ENCODE data around the gene SPEF1. TPM values are rescaled to one million over a fixed set of nuclear protein-coding genes. Genes with fewer than 3 reads are reported as not detected.

SPEF1 gene
- total RNA-seq, 1 experiment from 2014 or later = 0.24 TPM

DNA sequence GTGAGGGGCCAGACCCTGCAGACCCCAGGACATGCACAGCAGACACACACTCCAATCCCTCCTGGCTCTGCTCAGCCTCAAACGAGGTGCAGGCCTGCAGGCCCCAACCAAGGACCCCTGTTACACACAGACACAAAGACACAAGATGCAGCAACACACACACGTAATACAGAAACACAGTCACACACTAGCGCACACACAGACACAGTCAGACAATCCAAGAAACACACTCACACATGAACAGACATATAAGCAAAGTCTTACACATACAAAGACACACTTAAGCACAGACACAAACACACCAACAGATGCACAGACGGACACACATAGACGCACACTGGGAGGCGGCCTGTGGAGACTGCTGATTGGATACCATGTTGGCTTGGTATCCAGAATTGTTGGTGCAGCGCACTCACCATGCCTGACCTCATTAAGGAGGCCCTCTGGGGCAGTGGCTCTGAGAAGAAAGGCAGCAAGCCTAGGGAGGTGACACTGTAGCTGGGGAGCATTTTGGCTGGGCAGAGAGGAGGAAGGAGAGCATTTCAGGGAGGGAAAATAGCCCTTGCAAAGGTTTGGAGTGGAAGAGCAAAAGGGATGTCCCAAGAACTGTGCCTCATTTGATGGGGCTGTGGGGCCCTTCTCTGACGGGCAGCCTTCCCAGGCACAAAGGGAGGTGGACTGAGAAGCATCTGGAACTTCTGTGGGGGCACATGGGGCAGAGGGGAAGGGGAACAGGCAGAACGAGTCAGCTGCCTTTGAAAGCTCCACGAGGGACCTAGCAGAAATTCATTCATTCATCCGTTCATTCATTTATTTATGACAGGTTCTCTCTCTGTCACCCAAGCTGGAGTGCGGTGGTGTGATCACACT, 50.2 kb downstream of the SPEF1 start:
- peaks cover 68% of the 10 kb centered on the region for H3K27me3 Mint-ChIP-seq (ENCODE audit: low read depth)
- H4K20me1 ChIP-seq (ENCODE audit: control insufficient read depth, insufficient read depth, insufficient read length) = no peaks in the 10 kb centered on the region
- H2BK20ac ChIP-seq (ENCODE audit: low read depth, low read length, poor library complexity, severe bottlenecking) = no peak overlapping the region
- no peak overlapping the region for H3K4me3 Mint-ChIP-seq
- no peak overlapping the region for H4K8ac ChIP-seq (replicated peaks; ENCODE audit: insufficient read length, low read depth, low read length)
- DNase-seq = peak; percentile 20
- H3K56ac ChIP-seq (ENCODE audit: insufficient read length, low read depth, low read length) = no peak overlapping the region
- peaks cover 5 to 26% of the 10 kb centered on the region in 2 experiments for H3K4me1 Mint-ChIP-seq
- no peak overlapping the region for H3T11ph ChIP-seq (ENCODE audit: low read length)
- no peak overlapping the region for H3K27ac ChIP-seq (ENCODE audit: insufficient read length, low read depth, low read length)
- H3K18ac ChIP-seq (ENCODE audit: insufficient read length, low read depth, low read length) = no peak overlapping the region
- no peak overlapping the region for H2BK12ac ChIP-seq (ENCODE audit: insufficient read length, low read depth, low read length)
- no peak overlapping the region for H4K5ac ChIP-seq (ENCODE audit: insufficient read length, low read depth, low read length)
- H2BK5ac ChIP-seq (ENCODE audit: insufficient read length, low read length) = no peak overlapping the region
- TF ChIP-seq, protein P1, sequence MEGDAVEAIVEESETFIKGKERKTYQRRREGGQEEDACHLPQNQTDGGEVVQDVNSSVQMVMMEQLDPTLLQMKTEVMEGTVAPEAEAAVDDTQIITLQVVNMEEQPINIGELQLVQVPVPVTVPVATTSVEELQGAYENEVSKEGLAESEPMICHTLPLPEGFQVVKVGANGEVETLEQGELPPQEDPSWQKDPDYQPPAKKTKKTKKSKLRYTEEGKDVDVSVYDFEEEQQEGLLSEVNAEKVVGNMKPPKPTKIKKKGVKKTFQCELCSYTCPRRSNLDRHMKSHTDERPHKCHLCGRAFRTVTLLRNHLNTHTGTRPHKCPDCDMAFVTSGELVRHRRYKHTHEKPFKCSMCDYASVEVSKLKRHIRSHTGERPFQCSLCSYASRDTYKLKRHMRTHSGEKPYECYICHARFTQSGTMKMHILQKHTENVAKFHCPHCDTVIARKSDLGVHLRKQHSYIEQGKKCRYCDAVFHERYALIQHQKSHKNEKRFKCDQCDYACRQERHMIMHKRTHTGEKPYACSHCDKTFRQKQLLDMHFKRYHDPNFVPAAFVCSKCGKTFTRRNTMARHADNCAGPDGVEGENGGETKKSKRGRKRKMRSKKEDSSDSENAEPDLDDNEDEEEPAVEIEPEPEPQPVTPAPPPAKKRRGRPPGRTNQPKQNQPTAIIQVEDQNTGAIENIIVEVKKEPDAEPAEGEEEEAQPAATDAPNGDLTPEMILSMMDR (conservative IDR thresholded peaks at IDR 0.05) = no peak
- H3K79me1 ChIP-seq (ENCODE audit: insufficient read depth, low read depth, low read length, poor library complexity, severe bottlenecking) = no peaks in the 10 kb centered on the region
- no peak overlapping the region for H2BK15ac ChIP-seq (ENCODE audit: low read depth, low read length)
- no peaks in the 10 kb centered on the region for H3K79me2 ChIP-seq (ENCODE audit: insufficient read depth, low read length)
- H3K14ac ChIP-seq (ENCODE audit: insufficient read depth, low read length) = no peak overlapping the region
- no peak overlapping the region for H3K4me2 ChIP-seq (ENCODE audit: insufficient read depth, insufficient read length, low read length)
- H3K9ac ChIP-seq (ENCODE audit: extremely low read depth, insufficient read length, low read length) = no peak overlapping the region
- H3K23me2 ChIP-seq (ENCODE audit: insufficient read length, low read depth, low read length, poor library complexity, severe bottlenecking) = no peaks in the 10 kb centered on the region
- H3K23ac ChIP-seq (ENCODE audit: insufficient read length, low read depth, low read length) = no peak overlapping the region
- no peaks in the 10 kb centered on the region for H3K36me3 Mint-ChIP-seq (ENCODE audit: insufficient read depth in 1 of 3, low read depth in 3 of 3)
- no peaks in the 10 kb centered on the region for H3K9me3 ChIP-seq (ENCODE audit: control insufficient read depth, low read depth, low read length)
- no peak overlapping the region for H4K91ac ChIP-seq (ENCODE audit: insufficient read length, low read depth, low read length)
- no peaks in the 10 kb centered on the region; a peak in 1 of 5 replicates for H3K9me3 Mint-ChIP-seq
- no peaks in the 10 kb centered on the region for H3K4me1 ChIP-seq (ENCODE audit: insufficient read depth, low read length)
- H3K27ac Mint-ChIP-seq = no peak overlapping the region
- WGBS (ENCODE audit: extremely low coverage, insufficient read length, low lambda C conversion rate) = no CpG with 5 or more reads among the region's 12 CpGs
- H2AK5ac ChIP-seq (ENCODE audit: insufficient read length, low read length) = no peak overlapping the region
- no peak overlapping the region for H2BK120ac ChIP-seq (ENCODE audit: low read depth, low read length, poor library complexity, severe bottlenecking)
- no peak overlapping the region for H2AFZ ChIP-seq (ENCODE audit: low read length)
- H3K27me3 ChIP-seq (ENCODE audit: insufficient read depth, low read length) = no peaks in the 10 kb centered on the region; the same call in 1 of the 2 replicates
- H3K4ac ChIP-seq (ENCODE audit: low read depth, low read length) = no peak overlapping the region

All from H9 (cell line).